ENCODE measurements around the gene JARID2. TPM values are rescaled to one million over a fixed set of nuclear protein-coding genes. Genes with fewer than 3 reads are reported as not detected.
A peak's percentile ranks its signal among the peaks of the same experiment; 100 is the strongest.
"Not testable (repeated sequence)": the region's sequence is repeated elsewhere in the genome, so short reads cannot be mapped to it uniquely, and the experiment has no call there.

The JARID2 gene
- total RNA-seq, 1 donor from 2014 or later = 7.5 TPM

- peak; percentile 36 for DNase-seq (ENCODE audit: low read depth, low spot score)
Measured at GRCh38 chr6:15308435-15309213, 62.8 kb downstream of the JARID2 start.

GRCh38 chr6:15309611-15310283 is 63.9 kb downstream of the JARID2 start:
- DNase-seq (ENCODE audit: low read depth, low spot score) = no peak

DNA sequence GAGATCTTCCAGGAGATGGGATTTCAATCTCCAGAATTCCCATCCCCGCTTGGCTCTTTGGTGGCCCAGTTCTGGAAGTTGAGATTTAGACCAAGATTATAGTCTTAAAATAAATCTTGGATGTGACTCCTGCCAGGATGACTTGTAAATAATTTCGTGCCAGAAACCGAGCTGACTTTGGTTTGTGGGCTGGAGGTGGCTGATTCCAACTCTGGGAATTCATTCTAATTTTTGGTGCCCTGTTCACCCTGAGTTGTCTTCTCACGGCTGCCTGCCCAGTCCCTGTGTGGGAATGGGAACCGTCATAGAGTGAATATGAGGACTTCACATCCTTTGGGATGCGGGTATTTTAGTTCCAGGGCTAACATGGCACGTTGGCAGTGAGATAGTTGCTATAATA is 64.8 kb downstream of the JARID2 start:
- DNase-seq (ENCODE audit: low read depth, low spot score) = no peak

DNA sequence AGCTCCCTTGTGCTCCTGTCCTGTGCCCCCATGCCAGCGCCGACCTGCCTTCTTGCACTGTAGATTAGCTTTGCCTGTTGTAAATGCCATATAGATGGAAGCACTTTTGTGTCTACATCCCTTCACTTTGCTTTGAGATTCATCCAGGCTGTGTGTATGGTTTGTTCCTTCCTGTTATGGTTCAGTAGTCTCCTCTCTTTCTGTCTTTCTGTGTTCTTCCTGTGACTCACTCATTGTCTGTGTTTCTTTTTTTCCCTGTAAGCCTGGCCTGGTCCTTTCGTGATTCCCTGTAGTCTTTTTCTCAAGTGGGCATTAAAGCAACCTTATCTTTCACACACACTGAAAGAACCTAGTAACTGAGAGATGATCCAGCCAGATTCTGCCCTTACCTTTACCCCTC is 66.6 kb downstream of the JARID2 start:
- DNase-seq (ENCODE audit: low read depth, low spot score) = no peak

- DNase-seq (ENCODE audit: low read depth, low spot score) = no peak
Measured at GRCh38 chr6:15313367-15313766, 67.5 kb downstream of the JARID2 start.

DNA sequence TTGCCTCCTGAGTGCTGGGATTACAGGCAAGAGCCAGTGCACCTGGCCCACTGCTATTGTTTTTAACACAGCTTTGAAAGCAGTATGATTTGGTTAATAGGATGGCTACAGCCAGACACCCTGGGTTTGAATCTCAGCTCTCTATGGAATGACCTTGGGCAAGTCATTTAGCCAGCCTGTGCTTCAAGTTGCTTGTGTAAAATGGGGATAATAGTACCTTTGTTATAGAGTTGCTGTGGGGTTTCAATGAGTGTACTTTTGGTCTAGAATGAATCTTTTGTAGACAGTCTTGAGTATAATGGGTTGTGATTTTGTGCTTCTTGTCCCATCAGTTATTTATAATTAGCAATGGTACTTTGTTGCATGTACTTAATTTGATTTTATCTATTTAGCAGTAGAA is 70.9 kb downstream of the JARID2 start:
- DNase-seq (ENCODE audit: low read depth, low spot score) = no peak

DNA sequence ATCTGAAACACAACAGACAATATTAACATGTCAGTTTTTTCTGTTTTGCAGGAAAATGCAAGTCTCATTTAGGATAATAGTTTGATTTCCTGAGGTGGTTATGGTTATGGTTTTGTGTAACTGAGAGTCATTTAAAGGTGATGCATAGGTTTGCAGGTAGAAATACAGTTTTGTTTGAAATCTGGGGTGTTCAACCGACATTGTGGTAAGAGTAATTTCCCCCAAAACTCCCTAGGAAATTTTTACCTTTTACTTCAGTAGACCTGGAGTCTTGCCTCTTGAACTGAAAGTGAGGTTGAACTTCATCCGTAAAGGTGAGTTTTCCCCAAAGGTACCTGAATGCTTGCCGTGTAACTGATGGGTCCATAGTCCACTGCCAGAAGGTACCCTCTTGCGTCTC is 71.4 kb downstream of the JARID2 start:
- no peak for DNase-seq (ENCODE audit: low read depth, low spot score)

DNA sequence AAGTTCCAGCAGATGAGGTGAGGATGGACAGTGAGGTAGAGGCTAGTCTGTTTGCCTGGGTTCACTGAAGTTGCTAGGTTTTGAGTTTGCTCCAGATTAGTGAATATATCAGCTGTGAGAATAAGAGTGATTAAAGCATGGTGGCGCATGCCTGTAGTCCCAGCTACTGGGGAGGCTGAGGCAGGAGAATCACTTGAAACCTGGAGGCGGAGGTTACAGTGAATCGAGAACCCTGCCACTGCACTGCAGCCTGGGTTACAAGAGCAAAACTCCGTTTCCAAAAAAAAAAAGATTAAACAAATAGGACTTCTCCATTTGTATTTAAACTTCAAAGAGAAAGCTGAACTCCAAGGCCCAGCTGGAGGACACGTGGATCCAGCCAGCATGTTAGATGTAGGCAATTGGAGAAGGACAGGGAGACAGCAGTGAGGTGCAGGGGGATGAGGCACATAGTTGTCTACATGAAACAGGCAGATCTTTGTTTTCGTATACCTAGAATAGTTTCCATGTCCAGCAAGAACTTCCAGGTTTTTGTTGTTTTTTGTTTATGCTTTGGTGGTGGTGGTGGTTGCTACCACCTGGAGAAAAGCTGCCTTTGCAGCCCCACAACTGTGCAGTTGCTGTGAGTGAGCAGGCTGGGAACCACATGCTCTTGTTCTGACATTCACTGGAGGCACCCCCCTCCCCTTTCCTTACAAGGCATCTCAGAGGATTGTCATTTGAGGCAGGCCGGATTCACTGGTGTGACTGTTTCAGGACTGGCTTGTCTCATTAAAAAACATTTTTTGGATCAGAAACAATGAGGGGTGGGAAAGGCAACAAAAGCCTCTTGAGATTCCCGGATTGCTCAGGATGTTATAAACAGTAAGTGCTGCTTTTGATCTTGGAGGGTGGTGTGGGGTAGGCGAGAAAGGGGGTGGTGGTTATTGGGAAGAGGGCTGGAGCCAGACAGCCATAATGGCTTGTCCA is 72.3 kb downstream of the JARID2 start:
- no peak for DNase-seq (ENCODE audit: low read depth, low spot score)

DNA sequence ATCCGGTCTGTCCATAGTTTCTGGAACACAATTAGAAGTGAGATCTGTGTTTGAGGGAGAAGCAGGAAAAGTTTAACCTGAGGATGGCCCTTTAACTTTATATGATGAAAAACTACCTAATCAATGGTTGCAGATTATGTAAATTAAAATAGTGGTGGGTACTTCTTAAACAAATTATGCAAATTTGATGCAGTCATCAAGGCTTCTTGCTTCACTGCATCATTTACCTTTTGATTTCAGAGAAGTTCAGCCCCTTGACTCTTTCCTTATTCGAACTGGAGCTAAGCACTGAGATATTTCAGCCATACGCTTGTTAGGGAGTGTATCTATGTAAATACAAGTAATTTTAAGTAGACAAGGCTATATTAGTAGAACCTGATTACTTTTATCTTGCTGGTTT is 73.8 kb downstream of the JARID2 start:
- DNase-seq (ENCODE audit: low read depth, low spot score) = no peak

- DNase-seq (ENCODE audit: low read depth, low spot score) = no peak
Measured at GRCh38 chr6:15320693-15321092, 74.8 kb downstream of the JARID2 start.

GRCh38 chr6:15322184-15322583 is 76.3 kb downstream of the JARID2 start:
- DNase-seq (ENCODE audit: low read depth, low spot score) = no peak

DNA sequence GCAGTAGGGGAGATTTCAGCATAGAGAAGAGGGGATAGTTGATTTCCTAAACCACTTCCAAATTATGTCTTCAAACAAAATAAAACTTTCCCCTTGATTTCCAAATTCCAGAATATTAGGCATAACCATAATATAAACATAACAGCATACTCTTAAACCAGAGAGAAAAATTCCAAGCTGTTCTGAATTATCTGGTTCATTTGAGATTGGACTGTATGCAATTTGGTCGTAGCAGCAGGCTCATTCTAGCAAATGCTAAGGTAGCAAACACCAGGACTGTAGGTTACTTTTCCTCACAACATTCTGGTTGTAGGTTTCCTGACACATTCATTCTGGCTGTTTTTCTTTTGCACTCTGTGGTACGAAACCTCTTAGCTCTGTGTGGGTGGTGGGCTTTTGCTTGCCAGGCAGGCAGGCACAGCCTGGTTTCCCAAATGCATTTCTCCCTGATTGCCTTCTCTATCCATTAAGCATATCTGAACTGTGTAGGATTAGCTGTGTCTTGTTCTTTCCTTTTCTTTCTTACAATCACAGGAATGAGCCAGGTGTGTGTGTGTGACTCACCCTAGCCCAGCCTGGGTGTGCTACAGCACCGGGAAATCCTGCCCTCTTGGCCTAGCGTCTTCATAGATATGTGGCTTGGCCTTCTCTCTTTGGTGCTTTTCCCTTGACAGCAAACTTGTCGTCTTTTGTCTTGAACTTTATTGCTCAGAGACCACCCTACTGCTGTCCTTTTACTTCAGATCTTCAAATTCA is 77.1 kb downstream of the JARID2 start:
- no peak for DNase-seq (ENCODE audit: low read depth, low spot score)

DNA sequence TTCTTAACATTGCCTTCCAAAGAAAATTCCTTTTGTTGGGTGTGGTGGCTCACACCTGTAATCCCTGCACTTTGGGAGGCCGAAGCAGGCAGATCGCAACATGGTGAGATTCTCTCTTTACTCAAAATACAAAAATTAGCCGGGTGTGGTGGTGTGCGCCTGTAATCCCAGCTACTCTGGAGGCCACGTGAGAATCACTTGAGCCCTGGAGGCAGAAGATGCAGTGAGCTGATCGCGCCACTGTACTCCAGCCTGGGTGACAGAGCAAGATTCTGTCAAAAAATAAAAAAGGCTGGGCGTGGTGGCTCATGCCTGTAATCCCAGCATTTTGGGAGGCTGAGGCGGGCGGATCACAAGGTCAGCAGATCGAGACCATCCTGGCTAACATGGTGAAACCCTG is 77.7 kb downstream of the JARID2 start:
- DNase-seq (ENCODE audit: low read depth, low spot score) = not testable (repeated sequence)

- DNase-seq (ENCODE audit: low read depth, low spot score) = no peak
Measured at GRCh38 chr6:15324427-15324985, 78.6 kb downstream of the JARID2 start.

DNA sequence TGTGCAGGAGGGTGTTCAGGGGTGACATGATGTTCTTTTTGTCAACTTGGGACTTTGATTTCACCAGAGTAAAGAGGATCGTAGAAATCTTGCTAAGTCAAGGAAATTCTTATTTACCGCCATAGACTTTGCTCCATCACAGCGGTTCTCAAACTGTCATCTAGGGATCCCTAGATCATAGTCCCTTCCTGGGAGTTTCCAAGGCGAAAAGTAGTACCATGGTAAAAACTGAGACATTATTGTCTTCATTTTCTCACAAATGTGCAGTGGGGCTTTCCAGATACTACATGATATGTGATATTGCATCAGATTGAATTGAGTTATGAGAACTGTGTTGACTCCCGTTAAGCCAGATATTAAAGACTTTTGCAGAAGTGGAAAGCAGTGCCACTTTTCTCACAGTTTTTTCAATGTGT is 79.7 kb downstream of the JARID2 start:
- DNase-seq (ENCODE audit: low read depth, low spot score) = no peak

- no peak for DNase-seq (ENCODE audit: low read depth, low spot score)
Measured at GRCh38 chr6:15326067-15326614, 80.3 kb downstream of the JARID2 start.

DNA sequence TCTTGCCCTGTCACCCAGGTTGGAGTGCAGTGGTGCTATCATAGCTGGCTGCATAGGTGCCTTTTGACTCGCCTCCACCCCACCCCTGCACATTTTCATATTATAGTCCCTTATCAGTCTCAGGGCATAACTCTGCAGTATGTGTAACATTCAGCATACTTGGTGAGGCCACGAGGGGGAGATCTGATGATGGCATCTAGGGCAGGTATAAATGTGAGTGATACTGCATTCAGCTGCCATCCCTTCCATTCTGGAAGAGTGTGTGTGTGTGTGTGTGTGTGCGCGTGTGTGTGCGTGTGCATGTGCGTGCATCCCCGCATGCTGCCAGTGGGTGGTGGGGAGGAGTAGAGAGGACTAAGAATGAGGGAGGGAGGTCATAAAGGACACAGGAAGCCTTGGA is 81.4 kb downstream of the JARID2 start:
- DNase-seq (ENCODE audit: low read depth, low spot score) = no peak

- DNase-seq (ENCODE audit: low read depth, low spot score) = no peak
Measured at GRCh38 chr6:15329197-15329671, 83.4 kb downstream of the JARID2 start.

DNA sequence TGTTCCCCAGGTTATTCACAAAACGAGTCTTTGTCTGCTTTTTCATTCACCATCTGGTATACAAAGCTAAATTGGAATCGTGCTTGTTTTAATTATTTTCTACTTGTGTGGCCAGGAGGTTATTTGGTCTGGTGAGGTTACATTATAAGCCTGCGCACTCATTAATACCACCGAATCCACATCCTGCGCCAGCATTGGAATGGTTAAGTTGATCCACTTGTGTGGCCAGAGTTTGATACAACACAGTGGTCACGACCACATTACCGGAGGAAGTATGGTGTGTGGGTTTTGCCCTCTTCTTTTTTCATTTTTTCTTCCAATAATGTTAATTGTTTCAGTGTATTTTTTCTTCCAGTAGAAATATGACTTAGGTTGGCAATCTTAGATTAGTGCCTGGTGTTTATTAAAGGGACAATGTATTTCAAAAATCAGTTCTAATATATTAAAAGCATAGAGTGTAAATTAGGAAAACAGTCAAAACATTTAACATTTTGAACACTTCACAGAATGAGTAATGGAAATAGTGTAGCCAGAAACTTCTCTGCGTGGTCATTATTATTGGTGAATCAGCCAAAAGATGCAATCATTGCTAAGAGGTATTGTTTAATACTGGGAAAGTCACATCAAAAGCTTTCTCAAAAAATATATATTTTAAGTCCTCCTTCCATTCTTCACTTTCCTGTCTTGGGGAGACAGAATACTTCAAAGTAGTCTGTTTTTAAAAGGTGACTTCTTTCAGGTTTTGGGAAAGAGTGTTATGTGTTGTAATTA is 84.5 kb downstream of the JARID2 start:
- DNase-seq (ENCODE audit: low read depth, low spot score) = no peak

DNA sequence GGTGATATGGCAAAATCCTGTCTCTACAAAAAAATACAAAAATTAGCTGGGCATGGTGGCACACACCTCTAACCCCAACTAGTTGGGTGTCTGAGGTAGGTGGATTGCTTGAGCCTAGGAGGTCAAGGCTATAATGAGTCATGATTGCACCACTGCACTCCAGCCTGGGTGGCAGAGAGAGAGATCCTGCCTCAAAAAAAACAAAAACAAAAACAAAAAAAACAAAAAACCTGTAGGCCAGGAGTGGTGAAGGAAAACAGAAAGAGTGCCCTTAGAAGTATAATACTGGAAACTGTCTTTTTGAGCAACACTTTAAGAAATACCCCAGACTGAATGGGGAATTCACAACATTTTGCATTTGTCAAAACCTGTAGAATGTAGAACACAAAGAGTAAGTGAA is 85.3 kb downstream of the JARID2 start:
- DNase-seq (ENCODE audit: low read depth, low spot score) = no peak
